HepG2 (cell line): ENCODE measurements around the gene PARP6. TPM values are rescaled to one million over a fixed set of nuclear protein-coding genes. Genes with fewer than 3 reads are reported as not detected.
A peak's percentile ranks its signal among the peaks of the same experiment; 100 is the strongest.

ENCODE experiments used
- FOXA1 ChIP-seq, 2 experiments: fragments of 450-650 bp in 1 of 2; sonication (generic) in 1 of 2; formaldehyde crosslinking in 1 of 2; IDR thresholded peaks; 2 replicates each; pipeline versions ENCODE4 v1.4.0 to v1.6.1; 2016 to 2020; ENCODE audit warnings: missing genetic modification reagents in 1 of 2
- HCFC1 ChIP-seq: fragments of 150-350 bp; IDR thresholded peaks from 2 replicates; pipeline ENCODE4 v1.6.1; 2014; ENCODE audit warnings: low read depth, low read length
- HOXA3 ChIP-seq: sonication (generic); formaldehyde crosslinking; IDR thresholded peaks from 2 replicates; pipeline ENCODE4 v1.5.0; 2020; ENCODE audit warnings: missing genetic modification reagents
- SALL1 ChIP-seq: sonication (generic); formaldehyde crosslinking; IDR thresholded peaks from 2 replicates; pipeline ENCODE4 v1.8.0; 2022; ENCODE audit warnings: mild to moderate bottlenecking, missing genetic modification reagents
- TARDBP ChIP-seq: sonication (generic); formaldehyde crosslinking; IDR thresholded peaks from 2 replicates; pipeline ENCODE4 v1.8.0; 2022; ENCODE audit warnings: mild to moderate bottlenecking, missing genetic modification reagents
- THAP8 ChIP-seq: sonication (generic); formaldehyde crosslinking; IDR thresholded peaks from 2 replicates; pipeline ENCODE4 v1.5.1; 2020; ENCODE audit warnings: missing genetic modification reagents, mild to moderate bottlenecking, borderline replicate concordance
- ZBTB44 ChIP-seq: sonication (generic); formaldehyde crosslinking; IDR thresholded peaks from 2 replicates; pipeline ENCODE4 v1.4.0; 2020; ENCODE audit warnings: missing genetic modification reagents
- ZNF549 ChIP-seq: sonication (generic); formaldehyde crosslinking; IDR thresholded peaks from 2 replicates; pipeline ENCODE4 v1.5.0; 2020; ENCODE audit warnings: missing genetic modification reagents
- ZNF572 ChIP-seq: sonication (generic); formaldehyde crosslinking; IDR thresholded peaks from 2 replicates; pipeline ENCODE4 v1.5.1; 2020; ENCODE audit warnings: mild to moderate bottlenecking, missing genetic modification reagents
- ZNF768 ChIP-seq: sonication (generic); formaldehyde crosslinking; IDR thresholded peaks from 2 replicates; pipeline ENCODE4 v1.4.0; 2020; ENCODE audit warnings: missing genetic modification reagents
- polyA plus RNA-seq, 8 experiments: library from polyadenylated mRNA; depleted of rRNA in 3 of 8; stranded (reverse) in 7 of 8; unstranded in 1 of 8; fragments of >200 nt; fragmentation: Illumina TruSeq in 4 of 8; extraction: Trizol in 4 of 8; gene quantifications; 2 replicates each; pipeline versions ENCODE4 v1.2.1 to v1.2.3, GENCODE V29; 2011 to 2016; ENCODE audit warnings: low read depth in 4 of 8, missing spikeins in 1 of 8, mixed read lengths in 1 of 8; ENCODE audit not compliant: insufficient read depth in 1 of 8
- total RNA-seq, 5 experiments: library from RNA; depleted of rRNA; stranded (reverse); fragments of >200 nt; fragmentation: Illumina TruSeq; extraction: Trizol; gene quantifications; 2 replicates each; pipeline ENCODE4 v1.2.3, GENCODE V29; 2016; ENCODE audit warnings: low read depth in 1 of 5
- TF ChIP-seq, protein P1 (sequence below): sonication (generic); formaldehyde crosslinking; IDR thresholded peaks from 2 replicates; pipeline ENCODE4 v1.4.0; 2020; ENCODE audit warnings: missing genetic modification reagents
- TF ChIP-seq, protein P2 (sequence below): sonication (generic); formaldehyde crosslinking; IDR thresholded peaks from 2 replicates; pipeline ENCODE4 v1.5.0; 2020; ENCODE audit warnings: missing genetic modification reagents
- TF ChIP-seq, protein P3 (sequence below): sonication (generic); formaldehyde crosslinking; IDR thresholded peaks from 2 replicates; pipeline ENCODE4 v1.8.1; 2022; ENCODE audit warnings: low read depth, mild to moderate bottlenecking, missing genetic modification reagents

Gene PARP6
- total and polyA plus RNA-seq, 2 of the 13 experiments (the other 11 are each of a cell fraction or from before 2014, with no cell fraction given), result 0.22 to 0.87 TPM

- TF ChIP-seq, protein P1, sequence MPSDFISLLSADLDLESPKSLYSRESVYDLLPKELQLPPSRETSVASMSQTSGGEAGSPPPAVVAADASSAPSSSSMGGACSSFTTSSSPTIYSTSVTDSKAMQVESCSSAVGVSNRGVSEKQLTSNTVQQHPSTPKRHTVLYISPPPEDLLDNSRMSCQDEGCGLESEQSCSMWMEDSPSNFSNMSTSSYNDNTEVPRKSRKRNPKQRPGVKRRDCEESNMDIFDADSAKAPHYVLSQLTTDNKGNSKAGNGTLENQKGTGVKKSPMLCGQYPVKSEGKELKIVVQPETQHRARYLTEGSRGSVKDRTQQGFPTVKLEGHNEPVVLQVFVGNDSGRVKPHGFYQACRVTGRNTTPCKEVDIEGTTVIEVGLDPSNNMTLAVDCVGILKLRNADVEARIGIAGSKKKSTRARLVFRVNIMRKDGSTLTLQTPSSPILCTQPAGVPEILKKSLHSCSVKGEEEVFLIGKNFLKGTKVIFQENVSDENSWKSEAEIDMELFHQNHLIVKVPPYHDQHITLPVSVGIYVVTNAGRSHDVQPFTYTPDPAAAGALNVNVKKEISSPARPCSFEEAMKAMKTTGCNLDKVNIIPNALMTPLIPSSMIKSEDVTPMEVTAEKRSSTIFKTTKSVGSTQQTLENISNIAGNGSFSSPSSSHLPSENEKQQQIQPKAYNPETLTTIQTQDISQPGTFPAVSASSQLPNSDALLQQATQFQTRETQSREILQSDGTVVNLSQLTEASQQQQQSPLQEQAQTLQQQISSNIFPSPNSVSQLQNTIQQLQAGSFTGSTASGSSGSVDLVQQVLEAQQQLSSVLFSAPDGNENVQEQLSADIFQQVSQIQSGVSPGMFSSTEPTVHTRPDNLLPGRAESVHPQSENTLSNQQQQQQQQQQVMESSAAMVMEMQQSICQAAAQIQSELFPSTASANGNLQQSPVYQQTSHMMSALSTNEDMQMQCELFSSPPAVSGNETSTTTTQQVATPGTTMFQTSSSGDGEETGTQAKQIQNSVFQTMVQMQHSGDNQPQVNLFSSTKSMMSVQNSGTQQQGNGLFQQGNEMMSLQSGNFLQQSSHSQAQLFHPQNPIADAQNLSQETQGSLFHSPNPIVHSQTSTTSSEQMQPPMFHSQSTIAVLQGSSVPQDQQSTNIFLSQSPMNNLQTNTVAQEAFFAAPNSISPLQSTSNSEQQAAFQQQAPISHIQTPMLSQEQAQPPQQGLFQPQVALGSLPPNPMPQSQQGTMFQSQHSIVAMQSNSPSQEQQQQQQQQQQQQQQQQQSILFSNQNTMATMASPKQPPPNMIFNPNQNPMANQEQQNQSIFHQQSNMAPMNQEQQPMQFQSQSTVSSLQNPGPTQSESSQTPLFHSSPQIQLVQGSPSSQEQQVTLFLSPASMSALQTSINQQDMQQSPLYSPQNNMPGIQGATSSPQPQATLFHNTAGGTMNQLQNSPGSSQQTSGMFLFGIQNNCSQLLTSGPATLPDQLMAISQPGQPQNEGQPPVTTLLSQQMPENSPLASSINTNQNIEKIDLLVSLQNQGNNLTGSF, result no peak
- TF ChIP-seq ZNF572 (CRISPR knock-in tag) (no peak), ZNF549 (CRISPR knock-in tag) (no peak), FOXA1 (IDR thresholded peaks at IDR 0.05) (no peak), FOXA1 (CRISPR knock-in tag; IDR thresholded peaks at IDR 0.05) (no peak), HCFC1 (no peak), ZNF768 (CRISPR knock-in tag) (no peak), TARDBP (CRISPR knock-in tag) (no peak; the same call in 1 of the 2 replicates), SALL1 (no peak), ZBTB44 (CRISPR knock-in tag) (no peak), HOXA3 (CRISPR knock-in tag) (peak; percentile 18; the same call in 1 of the 2 replicates), THAP8 (CRISPR knock-in tag) (no peak)
- TF ChIP-seq, protein P2, sequence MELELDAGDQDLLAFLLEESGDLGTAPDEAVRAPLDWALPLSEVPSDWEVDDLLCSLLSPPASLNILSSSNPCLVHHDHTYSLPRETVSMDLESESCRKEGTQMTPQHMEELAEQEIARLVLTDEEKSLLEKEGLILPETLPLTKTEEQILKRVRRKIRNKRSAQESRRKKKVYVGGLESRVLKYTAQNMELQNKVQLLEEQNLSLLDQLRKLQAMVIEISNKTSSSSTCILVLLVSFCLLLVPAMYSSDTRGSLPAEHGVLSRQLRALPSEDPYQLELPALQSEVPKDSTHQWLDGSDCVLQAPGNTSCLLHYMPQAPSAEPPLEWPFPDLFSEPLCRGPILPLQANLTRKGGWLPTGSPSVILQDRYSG (CRISPR knock-in tag), result no peak
- TF ChIP-seq, protein P3, sequence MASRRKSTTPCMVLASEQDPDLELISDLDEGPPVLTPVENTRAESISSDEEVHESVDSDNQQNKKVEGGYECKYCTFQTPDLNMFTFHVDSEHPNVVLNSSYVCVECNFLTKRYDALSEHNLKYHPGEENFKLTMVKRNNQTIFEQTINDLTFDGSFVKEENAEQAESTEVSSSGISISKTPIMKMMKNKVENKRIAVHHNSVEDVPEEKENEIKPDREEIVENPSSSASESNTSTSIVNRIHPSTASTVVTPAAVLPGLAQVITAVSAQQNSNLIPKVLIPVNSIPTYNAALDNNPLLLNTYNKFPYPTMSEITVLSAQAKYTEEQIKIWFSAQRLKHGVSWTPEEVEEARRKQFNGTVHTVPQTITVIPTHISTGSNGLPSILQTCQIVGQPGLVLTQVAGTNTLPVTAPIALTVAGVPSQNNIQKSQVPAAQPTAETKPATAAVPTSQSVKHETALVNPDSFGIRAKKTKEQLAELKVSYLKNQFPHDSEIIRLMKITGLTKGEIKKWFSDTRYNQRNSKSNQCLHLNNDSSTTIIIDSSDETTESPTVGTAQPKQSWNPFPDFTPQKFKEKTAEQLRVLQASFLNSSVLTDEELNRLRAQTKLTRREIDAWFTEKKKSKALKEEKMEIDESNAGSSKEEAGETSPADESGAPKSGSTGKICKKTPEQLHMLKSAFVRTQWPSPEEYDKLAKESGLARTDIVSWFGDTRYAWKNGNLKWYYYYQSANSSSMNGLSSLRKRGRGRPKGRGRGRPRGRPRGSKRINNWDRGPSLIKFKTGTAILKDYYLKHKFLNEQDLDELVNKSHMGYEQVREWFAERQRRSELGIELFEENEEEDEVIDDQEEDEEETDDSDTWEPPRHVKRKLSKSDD (CRISPR knock-in tag), result no peak
Observed at GRCh38 chr15:72199721-72200212, 72.6 kb downstream of the PARP6 start (continued).
